Vagina (tissue), 2 donors: ENCODE results near the gene TMEM62.

Source experiments
- POLR2A ChIP-seq, 2 donors: fragments of 450-650 bp; IDR thresholded peaks; one replicate each; pipeline ENCODE4 v1.6.1; 2017; ENCODE audit warnings: antibody characterized with exemption in 2 of 2, mild to moderate bottlenecking in 2 of 2, moderate library complexity in 2 of 2
- TF ChIP-seq, protein P1 (sequence below), 3 experiments: fragments of 450-650 bp in 2 of 3; fragments of 200-600 bp in 1 of 3; sonication (generic) in 1 of 3; IDR thresholded peaks; one replicate each; pipeline ENCODE4 v1.5.1; 2017 to 2019; ENCODE audit warnings: antibody characterized with exemption in 3 of 3, mild to moderate bottlenecking in 2 of 3, moderate library complexity in 2 of 3

- TF ChIP-seq, protein P1, sequence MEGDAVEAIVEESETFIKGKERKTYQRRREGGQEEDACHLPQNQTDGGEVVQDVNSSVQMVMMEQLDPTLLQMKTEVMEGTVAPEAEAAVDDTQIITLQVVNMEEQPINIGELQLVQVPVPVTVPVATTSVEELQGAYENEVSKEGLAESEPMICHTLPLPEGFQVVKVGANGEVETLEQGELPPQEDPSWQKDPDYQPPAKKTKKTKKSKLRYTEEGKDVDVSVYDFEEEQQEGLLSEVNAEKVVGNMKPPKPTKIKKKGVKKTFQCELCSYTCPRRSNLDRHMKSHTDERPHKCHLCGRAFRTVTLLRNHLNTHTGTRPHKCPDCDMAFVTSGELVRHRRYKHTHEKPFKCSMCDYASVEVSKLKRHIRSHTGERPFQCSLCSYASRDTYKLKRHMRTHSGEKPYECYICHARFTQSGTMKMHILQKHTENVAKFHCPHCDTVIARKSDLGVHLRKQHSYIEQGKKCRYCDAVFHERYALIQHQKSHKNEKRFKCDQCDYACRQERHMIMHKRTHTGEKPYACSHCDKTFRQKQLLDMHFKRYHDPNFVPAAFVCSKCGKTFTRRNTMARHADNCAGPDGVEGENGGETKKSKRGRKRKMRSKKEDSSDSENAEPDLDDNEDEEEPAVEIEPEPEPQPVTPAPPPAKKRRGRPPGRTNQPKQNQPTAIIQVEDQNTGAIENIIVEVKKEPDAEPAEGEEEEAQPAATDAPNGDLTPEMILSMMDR (IDR thresholded peaks at IDR 0.05), result no peak
- no peak for TF ChIP-seq POLR2A (IDR thresholded peaks at IDR 0.05)
Observed at GRCh38 chr15:43104426-43104825, 29.0 kb upstream of the TMEM62 start.
